ENCODE results near the gene PCDH12.
A peak's percentile ranks its signal among the peaks of the same experiment; 100 is the strongest.
"Not testable (repeated sequence)": the region's sequence is repeated elsewhere in the genome, so short reads cannot be mapped to it uniquely, and the experiment has no call there.

PCDH12 gene

GRCh38 chr5:141941779-141942178 is 16.2 kb downstream of the PCDH12 start:
- FAIRE-seq (no peak), DNase-seq (ENCODE audit: insufficient read length, low spot score) (no peak)

- DNase-seq (ENCODE audit: insufficient read length, low spot score) (no peak), FAIRE-seq (no peak)
Observed at GRCh38 chr5:141941307-141941706, 16.7 kb downstream of the PCDH12 start.

- FAIRE-seq: no peak
- DNase-seq (ENCODE audit: insufficient read length, low spot score): no peak
Observed at GRCh38 chr5:141940695-141941271, 17.2 kb downstream of the PCDH12 start.

GRCh38 chr5:141935538-141935937 is 22.5 kb downstream of the PCDH12 start:
- DNase-seq (ENCODE audit: insufficient read length, low spot score) (no peak), FAIRE-seq (no peak)

GRCh38 chr5:141934099-141934844 is 23.7 kb downstream of the PCDH12 start:
- DNase-seq (ENCODE audit: insufficient read length, low spot score): no peak
- no peak for FAIRE-seq

- no peak for FAIRE-seq
- no peak for DNase-seq (ENCODE audit: insufficient read length, low spot score)
Observed at GRCh38 chr5:141933151-141933550, 24.9 kb downstream of the PCDH12 start.

GRCh38 chr5:141931694-141932093 is 26.3 kb downstream of the PCDH12 start:
- FAIRE-seq: no peak
- no peak for DNase-seq (ENCODE audit: insufficient read length, low spot score)

GRCh38 chr5:141929398-141930058 is 28.5 kb downstream of the PCDH12 start:
- FAIRE-seq (no peak), DNase-seq (ENCODE audit: insufficient read length, low spot score) (no peak)

GRCh38 chr5:141928051-141928450 is 30.0 kb downstream of the PCDH12 start:
- FAIRE-seq: no peak
- no peak for DNase-seq (ENCODE audit: insufficient read length, low spot score)

- FAIRE-seq (no peak), DNase-seq (ENCODE audit: insufficient read length, low spot score) (no peak)
Observed at GRCh38 chr5:141926434-141926833, 31.6 kb downstream of the PCDH12 start.

GRCh38 chr5:141923448-141924313 is 34.3 kb downstream of the PCDH12 start, which contains the start of gene DELE1:
DELE1 (plus strand) TSS chr5:141923871; CDS start chr5:141923942, 71 bp downstream.
- DNase-seq (ENCODE audit: insufficient read length, low spot score): peak; percentile 96
- peak; percentile 23 for FAIRE-seq

- FAIRE-seq; DNase-seq (ENCODE audit: insufficient read length, low spot score): not testable (repeated sequence)
Observed at GRCh38 chr5:141922827-141923447, 35.1 kb downstream of the PCDH12 start.

- FAIRE-seq (no peak), DNase-seq (ENCODE audit: insufficient read length, low spot score) (no peak)
Observed at GRCh38 chr5:141920771-141921170, 37.2 kb downstream of the PCDH12 start.

- FAIRE-seq (no peak), DNase-seq (ENCODE audit: insufficient read length, low spot score) (no peak)
Observed at GRCh38 chr5:141919218-141920119, 38.5 kb downstream of the PCDH12 start.

GRCh38 chr5:141917760-141918159 is 40.2 kb downstream of the PCDH12 start:
- DNase-seq (ENCODE audit: insufficient read length, low spot score): no peak
- FAIRE-seq: no peak

GRCh38 chr5:141916522-141916921 is 41.5 kb downstream of the PCDH12 start:
- FAIRE-seq: no peak
- no peak for DNase-seq (ENCODE audit: insufficient read length, low spot score)

GRCh38 chr5:141915881-141916336 is 42.1 kb downstream of the PCDH12 start:
- no peak for DNase-seq (ENCODE audit: insufficient read length, low spot score)

GRCh38 chr5:141914797-141915196 is 43.2 kb downstream of the PCDH12 start:
- FAIRE-seq (no peak), DNase-seq (ENCODE audit: insufficient read length, low spot score) (no peak)

More at GRCh38 chr5:141915881-141916336, 42.1 kb downstream of the PCDH12 start:
- FAIRE-seq: no peak

GRCh38 chr5:141914199-141914743 is 43.7 kb downstream of the PCDH12 start:
- no peak for FAIRE-seq
- DNase-seq (ENCODE audit: insufficient read length, low spot score): no peak

Data from HTR-8/SVneo (cell line).